ENCODE data around the gene ATP8A2.

Gene ATP8A2

GRCh38 chr13:25971459-25972145, 599.8 kb downstream of the ATP8A2 start:
- H3K27me3 ChIP-seq (ENCODE audit: control insufficient read depth in 1 of 2, insufficient read depth in 2 of 2, low read length in 2 of 2): peaks cover 0 to 4% of the 10 kb centered on the region in 2 donors
- no peaks in the 10 kb centered on the region for H3K36me3 ChIP-seq (ENCODE audit: control insufficient read depth in 2 of 2, insufficient read depth in 2 of 2, low read length in 2 of 2)
- H3K27ac ChIP-seq (ENCODE audit: low read length): no peak overlapping the region
- no peaks in the 10 kb centered on the region for H3K4me1 ChIP-seq (ENCODE audit: control insufficient read depth, insufficient read depth, low read length)
- no peak overlapping the region for H3K4me3 ChIP-seq (ENCODE audit: low read length in 2 of 2)
- H3K9ac ChIP-seq (ENCODE audit: low read length in 2 of 2): no peak overlapping the region
- no peaks in the 10 kb centered on the region for H3K9me3 ChIP-seq (ENCODE audit: control insufficient read depth in 2 of 2, low read length in 2 of 2)

- no peak overlapping the region for H3K9ac ChIP-seq (ENCODE audit: low read length in 2 of 2)
- no peaks in the 10 kb centered on the region for H3K36me3 ChIP-seq (ENCODE audit: control insufficient read depth in 2 of 2, insufficient read depth in 2 of 2, low read length in 2 of 2)
- H3K27me3 ChIP-seq (ENCODE audit: control insufficient read depth in 1 of 2, insufficient read depth in 2 of 2, low read length in 2 of 2): peaks cover 0 to 4% of the 10 kb centered on the region in 2 donors
- no peaks in the 10 kb centered on the region for H3K4me1 ChIP-seq (ENCODE audit: control insufficient read depth, insufficient read depth, low read length)
- no peaks in the 10 kb centered on the region for H3K9me3 ChIP-seq (ENCODE audit: control insufficient read depth in 2 of 2, low read length in 2 of 2)
- no peak overlapping the region for H3K4me3 ChIP-seq (ENCODE audit: low read length in 2 of 2)
- H3K27ac ChIP-seq (ENCODE audit: low read length): no peak overlapping the region
Measured at GRCh38 chr13:25973085-25973484, 601.3 kb downstream of the ATP8A2 start.

- no peaks in the 10 kb centered on the region for H3K9me3 ChIP-seq (ENCODE audit: control insufficient read depth in 2 of 2, low read length in 2 of 2)
- H3K9ac ChIP-seq (ENCODE audit: low read length in 2 of 2): no peak overlapping the region
- no peak overlapping the region for H3K4me3 ChIP-seq (ENCODE audit: low read length in 2 of 2)
- H3K27ac ChIP-seq (ENCODE audit: low read length): no peak overlapping the region
- peaks cover 0 to 4% of the 10 kb centered on the region in 2 donors for H3K27me3 ChIP-seq (ENCODE audit: control insufficient read depth in 1 of 2, insufficient read depth in 2 of 2, low read length in 2 of 2)
- no peaks in the 10 kb centered on the region for H3K4me1 ChIP-seq (ENCODE audit: control insufficient read depth, insufficient read depth, low read length)
- no peaks in the 10 kb centered on the region for H3K36me3 ChIP-seq (ENCODE audit: control insufficient read depth in 2 of 2, insufficient read depth in 2 of 2, low read length in 2 of 2)
Measured at GRCh38 chr13:25973576-25973975, 601.8 kb downstream of the ATP8A2 start.

DNA sequence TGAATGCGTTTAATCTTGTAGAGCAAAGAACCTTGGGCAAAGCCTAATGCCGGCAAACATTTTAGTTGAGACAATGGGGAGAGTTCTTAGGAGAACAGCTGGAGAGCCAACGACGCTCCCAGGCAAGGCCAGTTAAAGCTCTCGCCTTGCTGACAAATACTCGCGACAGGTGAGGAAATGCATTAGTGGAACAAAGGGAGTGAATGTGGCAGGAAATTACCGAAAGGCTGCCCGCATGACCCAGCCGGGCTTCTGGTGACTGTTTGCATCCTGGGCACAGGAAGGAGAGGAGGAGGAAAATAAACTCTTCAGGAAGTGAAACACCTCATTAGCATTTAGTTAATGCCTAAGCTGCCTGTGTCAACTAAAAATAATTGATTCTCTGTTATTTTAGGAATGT, 605.4 kb downstream of the ATP8A2 start:
- Histone ChIP-seq H3K9ac (ENCODE audit: low read length in 2 of 2) (no peak overlapping the region), H3K4me1 (ENCODE audit: control insufficient read depth, insufficient read depth, low read length) (no peaks in the 10 kb centered on the region), H3K36me3 (ENCODE audit: control insufficient read depth in 2 of 2, insufficient read depth in 2 of 2, low read length in 2 of 2) (no peaks in the 10 kb centered on the region), H3K27ac (ENCODE audit: low read length) (no peak overlapping the region), H3K9me3 (ENCODE audit: control insufficient read depth in 2 of 2, low read length in 2 of 2) (no peaks in the 10 kb centered on the region), H3K4me3 (ENCODE audit: low read length in 2 of 2) (no peak overlapping the region), H3K27me3 (ENCODE audit: control insufficient read depth in 1 of 2, insufficient read depth in 2 of 2, low read length in 2 of 2) (peaks cover 0 to 4% of the 10 kb centered on the region in 2 donors)

GRCh38 chr13:25977671-25978070, 605.9 kb downstream of the ATP8A2 start:
- peaks cover 0 to 4% of the 10 kb centered on the region in 2 donors for H3K27me3 ChIP-seq (ENCODE audit: control insufficient read depth in 1 of 2, insufficient read depth in 2 of 2, low read length in 2 of 2)
- H3K4me1 ChIP-seq (ENCODE audit: control insufficient read depth, insufficient read depth, low read length): no peaks in the 10 kb centered on the region
- no peak overlapping the region for H3K27ac ChIP-seq (ENCODE audit: low read length)
- H3K36me3 ChIP-seq (ENCODE audit: control insufficient read depth in 2 of 2, insufficient read depth in 2 of 2, low read length in 2 of 2): no peaks in the 10 kb centered on the region
- H3K4me3 ChIP-seq (ENCODE audit: low read length in 2 of 2): no peak overlapping the region
- H3K9ac ChIP-seq (ENCODE audit: low read length in 2 of 2): no peak overlapping the region
- no peaks in the 10 kb centered on the region for H3K9me3 ChIP-seq (ENCODE audit: control insufficient read depth in 2 of 2, low read length in 2 of 2)

GRCh38 chr13:25978961-25979360, 607.2 kb downstream of the ATP8A2 start:
- Histone ChIP-seq H3K4me1 (ENCODE audit: control insufficient read depth, insufficient read depth, low read length) (no peaks in the 10 kb centered on the region), H3K9ac (ENCODE audit: low read length in 2 of 2) (no peak overlapping the region), H3K9me3 (ENCODE audit: control insufficient read depth in 2 of 2, low read length in 2 of 2) (no peaks in the 10 kb centered on the region), H3K4me3 (ENCODE audit: low read length in 2 of 2) (no peak overlapping the region), H3K27ac (ENCODE audit: low read length) (no peak overlapping the region), H3K36me3 (ENCODE audit: control insufficient read depth in 2 of 2, insufficient read depth in 2 of 2, low read length in 2 of 2) (no peaks in the 10 kb centered on the region), H3K27me3 (ENCODE audit: control insufficient read depth in 1 of 2, insufficient read depth in 2 of 2, low read length in 2 of 2) (peaks cover 0 to 4% of the 10 kb centered on the region in 2 donors)

GRCh38 chr13:25979371-25979770, 607.6 kb downstream of the ATP8A2 start:
- H3K27me3 ChIP-seq (ENCODE audit: control insufficient read depth in 1 of 2, insufficient read depth in 2 of 2, low read length in 2 of 2): peaks cover 0 to 4% of the 10 kb centered on the region in 2 donors
- no peaks in the 10 kb centered on the region for H3K36me3 ChIP-seq (ENCODE audit: control insufficient read depth in 2 of 2, insufficient read depth in 2 of 2, low read length in 2 of 2)
- no peaks in the 10 kb centered on the region for H3K4me1 ChIP-seq (ENCODE audit: control insufficient read depth, insufficient read depth, low read length)
- H3K9ac ChIP-seq (ENCODE audit: low read length in 2 of 2): no peak overlapping the region
- H3K9me3 ChIP-seq (ENCODE audit: control insufficient read depth in 2 of 2, low read length in 2 of 2): no peaks in the 10 kb centered on the region
- H3K4me3 ChIP-seq (ENCODE audit: low read length in 2 of 2): no peak overlapping the region
- no peak overlapping the region for H3K27ac ChIP-seq (ENCODE audit: low read length)

- Histone ChIP-seq H3K9ac (ENCODE audit: low read length in 2 of 2) (no peak overlapping the region), H3K9me3 (ENCODE audit: control insufficient read depth in 2 of 2, low read length in 2 of 2) (no peaks in the 10 kb centered on the region), H3K27me3 (ENCODE audit: control insufficient read depth in 1 of 2, insufficient read depth in 2 of 2, low read length in 2 of 2) (no peaks in the 10 kb centered on the region), H3K27ac (ENCODE audit: low read length) (no peak overlapping the region), H3K4me3 (ENCODE audit: low read length in 2 of 2) (no peak overlapping the region), H3K36me3 (ENCODE audit: control insufficient read depth in 2 of 2, insufficient read depth in 2 of 2, low read length in 2 of 2) (no peaks in the 10 kb centered on the region), H3K4me1 (ENCODE audit: control insufficient read depth, insufficient read depth, low read length) (no peaks in the 10 kb centered on the region)
Measured at GRCh38 chr13:25980255-25980654, 608.5 kb downstream of the ATP8A2 start.

GRCh38 chr13:25981060-25981459, 609.3 kb downstream of the ATP8A2 start:
- Histone ChIP-seq H3K27ac (ENCODE audit: low read length) (no peak overlapping the region), H3K36me3 (ENCODE audit: control insufficient read depth in 2 of 2, insufficient read depth in 2 of 2, low read length in 2 of 2) (no peaks in the 10 kb centered on the region), H3K4me3 (ENCODE audit: low read length in 2 of 2) (no peak overlapping the region), H3K4me1 (ENCODE audit: control insufficient read depth, insufficient read depth, low read length) (no peaks in the 10 kb centered on the region), H3K9me3 (ENCODE audit: control insufficient read depth in 2 of 2, low read length in 2 of 2) (no peaks in the 10 kb centered on the region), H3K9ac (ENCODE audit: low read length in 2 of 2) (no peak overlapping the region), H3K27me3 (ENCODE audit: control insufficient read depth in 1 of 2, insufficient read depth in 2 of 2, low read length in 2 of 2) (no peaks in the 10 kb centered on the region)

DNA sequence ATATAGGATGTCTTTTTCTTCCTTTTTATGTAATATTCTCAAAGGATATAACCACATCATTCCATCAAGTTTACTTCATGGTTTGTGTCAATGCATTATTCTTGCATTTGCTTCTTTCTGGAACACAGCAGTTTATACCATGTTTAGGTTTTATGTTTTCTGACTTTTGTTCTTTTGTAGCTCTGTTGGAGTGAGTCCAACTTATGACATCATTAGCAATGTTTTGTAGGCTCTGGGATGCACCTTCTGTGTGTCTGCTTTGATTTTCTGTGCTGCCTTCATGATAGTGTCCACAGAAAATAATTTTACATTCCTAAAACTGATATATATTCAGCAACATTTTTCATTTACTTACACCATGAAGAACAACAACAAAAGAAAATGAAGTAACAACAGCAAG, 611.1 kb downstream of the ATP8A2 start:
- Histone ChIP-seq H3K4me1 (ENCODE audit: control insufficient read depth, insufficient read depth, low read length) (no peaks in the 10 kb centered on the region), H3K36me3 (ENCODE audit: control insufficient read depth in 2 of 2, insufficient read depth in 2 of 2, low read length in 2 of 2) (no peaks in the 10 kb centered on the region), H3K27ac (ENCODE audit: low read length) (no peak overlapping the region), H3K4me3 (ENCODE audit: low read length in 2 of 2) (no peak overlapping the region), H3K27me3 (ENCODE audit: control insufficient read depth in 1 of 2, insufficient read depth in 2 of 2, low read length in 2 of 2) (no peaks in the 10 kb centered on the region), H3K9me3 (ENCODE audit: control insufficient read depth in 2 of 2, low read length in 2 of 2) (no peaks in the 10 kb centered on the region), H3K9ac (ENCODE audit: low read length in 2 of 2) (no peak overlapping the region)

DNA sequence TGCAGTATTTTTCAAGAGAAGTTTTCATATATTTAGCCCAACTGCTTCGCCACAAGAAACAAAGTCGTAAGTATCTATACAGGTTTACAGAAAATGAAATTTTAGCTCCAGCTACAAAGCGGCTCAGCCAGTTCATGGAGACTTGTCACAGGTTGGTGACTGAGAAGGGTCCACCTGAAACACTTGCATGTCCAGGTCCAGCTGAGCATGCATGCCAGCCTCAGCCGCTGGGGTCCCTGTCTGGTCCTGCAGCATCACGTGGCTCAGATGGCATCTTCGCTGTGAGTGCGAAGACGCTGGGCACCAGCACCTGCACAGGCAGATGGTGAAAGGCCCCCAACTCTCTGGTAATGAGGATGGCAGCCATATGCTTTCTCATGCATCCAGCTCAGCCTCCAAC, 616.2 kb downstream of the ATP8A2 start:
- H3K27me3 ChIP-seq (ENCODE audit: control insufficient read depth in 1 of 2, insufficient read depth in 2 of 2, low read length in 2 of 2): no peaks in the 10 kb centered on the region
- no peak overlapping the region for H3K4me3 ChIP-seq (ENCODE audit: low read length in 2 of 2)
- H3K9me3 ChIP-seq (ENCODE audit: control insufficient read depth in 2 of 2, low read length in 2 of 2): no peaks in the 10 kb centered on the region
- no peak overlapping the region for H3K9ac ChIP-seq (ENCODE audit: low read length in 2 of 2)
- no peaks in the 10 kb centered on the region for H3K36me3 ChIP-seq (ENCODE audit: control insufficient read depth in 2 of 2, insufficient read depth in 2 of 2, low read length in 2 of 2)
- H3K4me1 ChIP-seq (ENCODE audit: control insufficient read depth, insufficient read depth, low read length): no peaks in the 10 kb centered on the region
- H3K27ac ChIP-seq (ENCODE audit: low read length): no peak overlapping the region
